CD4-positive, alpha-beta T cell treated with Interleukin-17A for 4 hours (primary cell): ENCODE data around the gene RBM47.

Source experiments
- DNase-seq: peaks from one replicate; pipeline ENCODE4 v3.0.0-alpha.2; 2020; ENCODE audit warnings: mixed read lengths

Gene RBM47

DNA sequence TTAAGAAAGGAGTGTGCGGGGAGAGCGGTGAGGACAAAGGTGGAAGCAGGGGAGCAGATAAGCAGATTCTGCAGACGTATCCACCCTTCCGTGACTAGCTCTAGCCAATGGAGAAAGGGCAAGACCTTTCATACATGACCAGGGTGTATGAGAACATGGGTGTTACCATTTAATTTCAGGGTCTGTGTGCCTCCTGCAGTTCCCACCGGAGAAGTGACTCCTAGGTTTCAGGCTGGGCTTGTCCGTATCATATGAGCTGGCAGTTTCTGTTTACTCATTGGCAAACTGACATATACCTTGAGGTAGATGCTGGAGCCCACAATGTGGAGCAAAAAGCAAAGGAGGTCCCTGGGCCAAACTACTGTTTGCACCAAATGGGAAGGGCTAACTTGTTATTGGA, 6.8 kb downstream of the RBM47 start:
- no peak for DNase-seq

DNA sequence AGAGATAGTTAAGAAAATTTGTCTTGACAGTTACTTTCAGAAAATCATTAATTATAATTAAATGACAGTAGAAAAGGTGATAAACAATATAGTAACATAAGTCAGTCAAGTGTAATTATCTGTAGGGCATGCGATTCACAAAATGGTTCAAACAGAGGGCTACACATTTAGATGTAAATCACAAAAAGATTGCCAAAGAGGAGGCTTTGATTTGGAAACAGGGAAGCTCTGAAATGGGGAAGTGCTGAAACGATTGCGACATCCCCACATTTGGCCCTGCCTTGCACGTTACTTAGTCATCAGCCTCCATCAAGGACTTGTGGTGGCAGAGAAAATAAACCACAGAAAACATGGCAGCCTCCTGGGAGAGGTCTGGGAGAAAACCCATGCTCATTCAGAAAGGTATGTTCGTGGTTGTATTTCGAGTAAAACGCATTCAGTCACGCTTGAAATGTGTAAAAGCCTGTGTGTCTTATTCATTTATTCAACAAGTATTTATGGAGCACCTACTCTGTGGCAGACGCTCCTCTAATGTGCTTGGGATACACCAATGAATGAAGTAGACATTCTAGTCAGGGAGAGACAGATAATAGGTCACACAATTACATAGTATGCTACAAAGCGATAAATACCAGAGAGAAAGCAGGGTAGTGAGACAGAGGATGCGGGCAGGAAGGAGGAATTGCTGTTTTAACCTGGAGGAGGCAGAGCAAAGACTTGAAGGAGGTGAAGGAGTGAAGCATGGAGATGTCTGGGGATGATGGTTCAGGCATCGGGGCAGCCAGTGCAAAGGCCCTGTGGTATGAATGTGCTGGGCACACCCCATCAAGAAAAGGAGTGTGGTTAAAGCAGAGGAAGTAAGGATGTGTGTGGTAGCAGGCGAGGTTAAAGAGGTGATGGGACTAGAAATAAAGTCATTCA, 7.8 kb downstream of the RBM47 start:
- DNase-seq: peak; percentile 9

DNA sequence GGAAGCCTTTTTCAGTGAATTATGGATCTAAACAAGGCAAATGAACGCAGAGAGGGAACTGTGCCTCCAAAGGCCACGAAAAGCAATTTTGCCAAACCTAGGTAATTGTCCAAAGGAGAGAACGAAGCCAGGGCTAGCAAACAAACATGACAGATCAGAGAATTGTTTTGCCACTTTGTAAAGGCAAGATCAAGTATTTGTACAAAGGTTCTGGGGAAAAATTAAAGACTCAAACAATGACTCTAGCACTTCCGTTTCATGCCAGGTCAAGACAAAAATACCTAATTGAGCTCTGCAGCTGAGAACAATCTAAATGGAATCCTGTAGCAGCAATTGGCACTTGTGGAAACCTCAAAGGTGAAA, 8.5 kb downstream of the RBM47 start:
- DNase-seq: no peak

DNA sequence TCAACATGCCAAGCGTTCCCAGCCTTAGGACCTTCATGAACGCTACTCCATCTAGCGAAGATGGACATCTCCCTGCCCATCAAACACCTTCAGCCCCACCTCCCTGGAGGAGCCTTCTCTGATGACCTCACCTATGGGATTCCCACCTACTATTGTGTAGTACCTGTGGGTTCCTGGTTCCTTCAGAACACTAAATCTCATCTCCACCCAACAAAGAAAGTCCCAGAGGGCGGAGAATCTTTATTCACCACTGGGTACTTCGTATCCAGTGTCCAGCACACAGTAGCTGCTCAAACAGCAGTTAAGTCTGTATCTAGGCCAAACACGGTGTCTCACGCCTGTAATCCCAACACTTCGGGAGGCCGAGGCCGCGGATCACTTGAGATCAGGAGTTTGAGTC, 10.1 kb downstream of the RBM47 start:
- DNase-seq: no peak

DNA sequence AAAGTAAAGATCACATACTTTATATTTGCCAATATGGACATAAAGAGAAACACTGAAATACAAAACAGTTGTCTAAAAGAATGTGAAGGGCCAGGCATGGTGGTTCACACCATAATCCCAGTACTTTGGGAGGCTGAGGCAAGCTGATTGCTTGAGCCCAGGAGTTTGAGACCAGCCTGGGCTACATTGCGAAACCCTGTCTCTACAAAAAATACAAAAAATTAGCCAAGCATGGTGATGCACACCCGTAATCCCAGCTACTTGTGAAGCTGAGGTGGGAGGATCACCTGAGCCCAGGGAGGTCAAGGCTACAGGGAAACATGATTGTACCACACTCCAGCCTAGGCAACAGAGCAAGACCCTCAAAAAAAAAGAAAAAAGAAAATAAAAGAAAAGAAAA, 11.8 kb downstream of the RBM47 start:
- no peak for DNase-seq

DNA sequence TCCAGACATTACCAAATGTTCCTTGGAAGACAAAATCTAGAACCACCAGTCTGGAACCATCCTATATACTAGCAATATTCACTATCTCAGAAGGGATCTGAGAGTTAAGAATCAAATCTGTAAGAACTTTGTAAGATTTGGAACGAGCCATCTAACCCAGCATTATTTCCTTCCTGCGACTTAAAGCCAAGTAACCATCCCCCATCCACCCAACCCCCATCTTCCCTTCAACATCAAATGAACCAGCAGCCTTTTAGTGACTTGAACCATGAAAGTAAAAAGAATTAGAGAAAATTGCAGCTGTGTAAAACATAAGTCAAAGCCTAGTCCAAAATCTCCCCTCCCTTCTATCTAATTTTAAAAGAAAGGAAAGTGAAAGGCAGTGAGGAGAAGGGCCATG, 15.6 kb downstream of the RBM47 start:
- DNase-seq: peak; percentile 8

DNA sequence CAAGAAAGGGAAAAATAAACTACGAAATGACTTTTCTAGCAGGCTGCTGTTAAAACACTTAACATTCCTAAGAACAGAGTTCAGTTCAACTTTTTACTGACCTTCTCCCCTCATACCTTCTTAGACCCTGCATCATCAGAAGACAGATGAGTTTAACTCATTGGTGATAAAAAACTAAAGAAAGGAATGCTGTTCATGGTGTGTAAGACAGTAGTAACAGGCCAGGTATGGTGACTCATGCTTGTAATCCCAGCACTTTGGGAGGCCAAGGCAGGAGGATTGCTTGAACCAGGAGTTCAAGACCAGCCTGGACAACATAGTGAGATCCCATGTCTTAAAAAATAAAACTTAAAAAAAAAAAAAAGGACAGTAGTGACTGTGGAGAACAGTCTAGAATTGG, 16.2 kb downstream of the RBM47 start:
- DNase-seq: no peak

DNA sequence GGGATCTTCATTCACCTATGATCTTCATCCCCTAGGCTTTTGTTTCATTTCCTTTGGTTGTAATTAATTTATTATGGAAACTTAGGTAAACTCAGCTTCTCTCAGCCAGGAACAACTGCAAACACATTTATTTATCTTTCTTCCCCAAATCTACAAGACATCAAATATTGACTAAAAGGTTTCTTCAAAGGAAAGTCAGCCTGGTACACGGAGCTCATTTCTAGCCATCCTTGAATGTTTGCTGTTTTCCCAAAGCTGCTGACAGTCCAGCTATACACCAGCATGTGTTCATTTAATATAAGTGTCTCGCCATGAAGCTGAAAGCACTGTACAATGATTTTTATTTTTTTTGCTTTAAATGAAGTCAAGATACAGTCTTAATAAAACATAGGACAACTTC, 16.8 kb downstream of the RBM47 start:
- no peak for DNase-seq

DNA sequence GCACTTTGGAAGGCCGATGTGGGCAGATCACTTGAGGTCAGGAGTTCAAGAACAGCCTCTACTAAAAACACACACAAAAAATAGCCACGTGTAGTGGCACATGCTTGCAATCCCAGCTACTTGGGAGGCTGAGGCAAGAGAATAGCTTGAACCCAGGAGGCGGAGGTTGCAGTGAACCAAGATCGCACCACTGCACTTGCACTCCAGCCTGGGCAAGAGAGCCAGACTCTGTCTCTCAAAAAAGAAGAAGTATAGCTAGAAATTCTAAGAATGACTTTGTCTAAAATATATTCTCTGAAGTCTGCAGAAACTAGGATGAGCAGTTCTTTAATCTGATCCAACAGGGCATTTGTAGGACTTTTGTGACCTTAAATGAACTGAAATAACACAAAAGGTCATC, 17.4 kb downstream of the RBM47 start:
- DNase-seq: no peak

DNA sequence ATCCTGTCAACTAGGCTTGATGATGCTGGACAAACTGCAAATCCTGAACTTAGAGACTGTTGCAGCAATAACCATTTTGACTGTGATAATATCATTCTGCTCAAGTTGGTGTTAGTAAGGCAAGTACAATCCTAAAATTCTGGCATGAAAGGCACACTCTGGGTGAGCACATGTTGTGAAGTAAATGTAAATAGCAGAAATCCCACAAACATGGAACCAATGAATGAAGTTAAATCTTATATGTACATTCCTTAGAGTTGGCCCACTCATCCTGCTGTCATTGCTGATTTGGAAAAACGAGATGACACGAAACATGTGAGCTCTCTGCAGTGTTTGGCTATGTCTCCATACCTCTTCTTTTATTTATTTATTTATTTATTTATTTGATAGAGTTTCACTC, 21.0 kb downstream of the RBM47 start:
- DNase-seq: no peak

DNA sequence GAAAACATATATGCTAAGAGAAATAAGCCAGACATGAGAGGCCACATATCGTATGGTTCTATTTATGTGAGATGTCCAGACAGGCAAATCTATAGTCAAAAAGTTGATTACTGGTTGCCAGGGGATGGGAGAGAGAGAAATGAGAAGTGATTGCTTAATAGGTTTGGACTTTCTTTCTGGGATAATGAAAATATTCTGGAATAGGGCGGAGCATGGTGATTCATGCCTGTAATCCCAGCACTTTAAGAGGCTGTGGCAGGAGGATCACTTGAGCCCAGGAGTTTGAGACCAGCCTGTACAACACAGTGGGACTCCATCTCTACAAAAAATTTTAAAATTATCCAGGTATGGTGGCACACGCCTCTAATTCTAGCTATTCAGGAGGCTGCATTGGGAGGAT, 22.4 kb downstream of the RBM47 start:
- DNase-seq: no peak

DNA sequence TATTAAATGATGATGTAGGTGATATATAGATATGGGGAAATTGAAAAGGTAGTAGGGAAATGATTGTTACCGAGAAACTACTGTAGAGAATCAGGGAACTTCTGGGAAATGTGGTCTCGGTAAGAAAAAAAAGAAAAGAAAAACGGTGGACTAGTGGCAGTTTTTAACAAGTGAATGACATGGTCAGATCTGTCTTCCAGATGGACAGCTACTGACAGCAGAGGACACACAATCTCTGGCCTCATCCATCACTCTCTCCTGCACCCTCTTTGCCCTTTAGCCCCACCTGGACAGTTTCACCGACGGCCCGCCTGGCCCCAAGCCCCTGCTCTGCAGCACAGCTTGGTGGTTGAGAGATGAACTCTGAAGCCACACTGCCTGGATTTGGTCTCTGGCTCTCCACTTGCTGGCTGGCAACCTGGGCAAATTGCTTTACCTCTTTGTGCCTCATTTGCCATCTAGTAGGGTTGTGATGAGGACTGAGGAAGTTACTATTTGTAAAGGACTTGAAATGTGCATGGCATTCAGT, 23.4 kb downstream of the RBM47 start:
- DNase-seq: no peak

DNA sequence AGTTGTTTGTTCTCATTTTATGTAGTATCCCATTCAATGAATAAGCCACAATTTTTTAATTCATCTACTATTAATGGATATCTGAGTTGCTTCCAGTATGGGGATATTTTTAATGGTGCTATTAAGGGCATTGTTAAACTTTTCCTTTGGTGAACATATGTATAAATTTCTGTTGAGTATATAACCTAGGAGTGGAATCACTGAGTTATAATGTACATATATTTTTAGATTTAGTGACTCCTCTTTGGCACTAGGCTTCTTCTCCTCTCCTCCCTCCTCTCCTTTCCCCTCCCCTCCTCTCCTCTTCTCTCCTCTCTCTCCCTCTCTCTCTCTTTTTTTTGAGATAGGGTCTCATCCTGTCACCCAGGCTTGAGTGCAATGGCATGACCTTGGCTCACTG, 26.4 kb downstream of the RBM47 start:
- DNase-seq: no peak

DNA sequence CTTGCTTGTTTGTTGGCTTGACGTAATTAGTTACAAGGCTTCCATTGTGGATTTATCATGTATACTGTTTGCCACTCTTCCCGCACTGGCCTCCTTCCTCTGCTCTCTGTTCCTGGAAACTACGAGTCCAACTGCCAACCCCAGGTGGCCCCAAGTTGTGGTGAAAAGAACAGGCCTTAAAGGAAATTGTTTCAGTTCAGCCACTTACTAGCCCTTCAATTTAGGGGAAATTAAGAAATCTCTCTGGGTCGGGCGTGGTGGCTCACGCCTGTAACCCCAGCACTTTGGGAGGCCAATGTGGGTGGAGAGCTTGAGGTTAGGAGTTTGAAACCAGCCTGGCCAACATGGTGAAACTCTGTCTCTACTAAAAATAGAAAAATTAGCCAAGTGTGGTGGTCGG, 28.0 kb downstream of the RBM47 start:
- no peak for DNase-seq

DNA sequence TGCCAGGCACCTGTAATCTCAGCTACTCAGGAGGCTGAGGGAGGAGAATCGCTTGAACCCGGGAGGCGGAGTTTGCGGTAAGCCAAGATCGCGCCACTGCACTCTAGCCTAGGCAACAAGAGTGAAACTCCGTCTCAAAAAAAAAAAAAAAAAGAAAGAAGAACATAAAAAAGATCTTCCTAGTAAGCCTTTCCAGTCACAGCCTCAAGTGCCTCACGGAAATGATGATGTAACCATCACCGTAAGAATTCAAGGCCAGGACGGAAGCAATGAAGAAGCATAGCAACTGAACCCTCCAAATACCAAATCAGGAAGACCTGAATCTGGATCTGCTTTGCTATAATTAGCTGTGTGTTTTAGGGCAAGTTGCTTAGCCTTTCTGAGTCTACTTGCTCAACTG, 28.8 kb downstream of the RBM47 start:
- DNase-seq: no peak

DNA sequence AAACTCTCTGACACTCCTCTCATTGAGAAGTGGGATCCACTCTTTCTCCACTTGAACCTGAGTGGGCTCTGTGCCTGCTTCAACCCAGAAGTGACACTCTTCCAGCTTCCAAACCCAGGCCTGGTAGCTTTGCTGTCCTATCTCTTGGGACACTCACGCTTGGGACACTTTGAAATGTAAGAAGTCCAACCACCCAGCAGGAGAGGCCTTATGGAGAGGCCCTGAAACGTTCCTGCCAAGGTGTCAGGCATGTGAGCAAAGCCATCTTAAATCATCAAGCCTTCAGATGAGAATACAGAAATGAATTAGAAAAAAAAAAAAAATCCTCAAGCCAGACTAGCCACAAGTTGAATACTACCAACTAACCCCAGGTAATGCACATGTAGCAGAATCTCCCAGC, 30.2 kb downstream of the RBM47 start:
- no peak for DNase-seq

DNA sequence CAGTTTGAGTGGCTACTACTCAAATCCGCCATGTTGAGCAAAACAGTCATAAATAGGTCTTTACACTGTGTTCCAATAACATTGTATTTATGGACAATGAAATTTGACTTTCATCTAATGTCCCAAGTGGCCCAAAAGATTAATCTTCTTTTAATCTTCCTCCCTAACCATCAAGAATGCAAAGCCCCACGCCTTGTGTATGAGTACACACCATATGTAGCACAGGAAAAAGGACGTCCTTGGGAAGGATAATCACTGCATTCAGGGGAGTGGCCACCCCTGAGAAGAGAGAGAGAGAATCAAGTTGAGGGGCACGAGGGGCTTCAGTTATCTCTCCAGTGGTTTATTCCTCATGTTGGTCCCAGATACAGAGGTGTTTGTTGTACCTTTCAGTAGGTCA, 33.1 kb downstream of the RBM47 start:
- DNase-seq: no peak

DNA sequence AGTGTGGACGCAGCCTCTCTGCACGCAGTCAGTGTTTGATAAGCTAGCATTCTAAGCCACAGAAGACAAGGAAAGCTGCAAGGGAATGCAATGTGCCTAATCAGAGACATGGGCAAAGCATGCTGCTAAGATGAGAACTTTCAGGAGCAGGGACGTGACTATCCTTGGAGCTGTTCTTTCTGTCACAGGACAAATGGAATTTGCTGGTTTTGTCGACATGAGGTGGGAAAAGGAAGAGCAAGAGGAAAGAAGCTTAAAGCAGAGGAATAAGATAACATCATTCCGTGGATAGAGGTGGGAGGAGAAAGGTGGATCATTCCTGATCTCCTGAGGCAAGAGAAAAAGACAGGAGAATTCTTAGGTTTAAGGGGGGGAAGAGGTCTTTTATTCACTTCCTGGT, 33.7 kb downstream of the RBM47 start:
- no peak for DNase-seq

DNA sequence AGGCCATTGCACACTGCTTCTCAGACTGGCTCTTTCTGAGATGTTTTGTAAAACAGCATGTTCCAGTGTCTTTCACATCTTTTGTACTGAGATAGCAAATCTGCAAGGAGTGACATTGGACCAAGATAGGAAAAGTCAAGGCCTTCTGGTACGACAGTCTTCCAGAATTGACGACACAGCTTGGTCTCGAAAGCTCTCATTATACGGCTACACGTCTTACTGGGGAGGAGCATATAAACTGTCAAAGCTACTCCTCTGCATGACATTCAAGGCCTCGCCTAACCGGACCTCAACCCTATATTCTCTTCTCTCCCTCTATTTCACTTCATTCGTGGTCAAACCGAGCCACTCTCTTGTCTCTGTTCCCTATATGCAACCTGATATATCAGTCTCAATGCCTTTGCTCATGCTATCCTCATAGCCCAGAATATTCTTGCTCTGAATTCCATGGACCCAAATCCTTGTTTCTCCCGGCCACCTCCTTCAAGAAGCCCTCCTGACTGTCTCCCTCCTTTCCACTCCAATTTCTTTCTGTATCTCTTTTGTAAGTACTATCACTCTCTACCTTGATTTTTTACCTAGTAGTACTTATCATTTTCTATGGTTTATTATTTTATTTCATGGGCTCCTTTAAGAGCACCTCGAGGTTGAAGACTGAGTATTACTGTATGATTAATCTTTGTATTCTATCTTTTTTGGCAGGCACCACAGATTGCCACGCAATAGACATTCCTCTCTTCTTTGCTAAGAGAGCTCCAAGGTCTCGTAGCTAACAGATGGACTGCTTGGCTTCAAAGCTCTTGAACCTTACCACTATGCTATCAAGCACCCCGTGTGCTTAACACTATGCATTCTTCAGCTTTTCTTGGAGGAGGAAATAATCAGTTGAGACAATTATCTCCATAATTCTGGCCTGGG, 35.1 kb downstream of the RBM47 start:
- DNase-seq: no peak

DNA sequence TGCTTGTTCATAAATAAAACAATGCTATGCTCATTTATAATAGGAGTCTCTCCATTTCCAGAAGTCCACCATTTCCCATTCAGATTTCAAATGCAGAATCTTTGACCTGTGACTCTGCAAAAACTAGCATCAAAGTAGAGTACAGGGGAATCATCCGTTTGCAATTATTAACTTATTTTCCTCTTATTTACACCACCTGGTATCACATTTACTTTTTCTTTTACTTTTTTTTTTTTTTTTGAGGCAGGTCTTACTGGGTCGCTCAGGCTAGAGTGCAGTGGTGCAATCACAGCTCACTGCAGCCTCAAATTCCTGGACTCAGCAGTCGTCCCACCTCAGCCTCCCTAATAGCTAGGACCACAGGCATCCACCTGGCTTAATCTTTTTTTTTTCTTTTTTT, 37.6 kb downstream of the RBM47 start:
- no peak for DNase-seq

DNA sequence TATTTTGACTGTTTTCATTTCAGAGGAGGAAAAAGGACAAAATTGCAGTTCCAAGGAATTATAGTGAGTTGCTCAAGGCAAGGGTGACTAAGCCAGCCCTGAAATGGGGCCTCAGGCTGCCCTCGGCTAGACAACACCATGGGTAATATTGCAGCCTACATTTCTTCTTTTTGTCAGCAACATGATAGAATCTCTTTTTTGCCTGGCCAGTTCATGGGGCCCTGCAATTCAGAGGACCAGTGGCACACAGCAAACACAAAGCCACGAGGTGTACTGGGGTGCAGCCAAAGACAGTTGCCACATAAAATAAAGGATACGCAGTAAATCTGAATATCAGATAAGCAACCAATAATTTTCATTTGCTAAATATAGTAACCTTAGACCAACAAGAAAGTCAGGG, 41.8 kb downstream of the RBM47 start:
- DNase-seq: no peak

DNA sequence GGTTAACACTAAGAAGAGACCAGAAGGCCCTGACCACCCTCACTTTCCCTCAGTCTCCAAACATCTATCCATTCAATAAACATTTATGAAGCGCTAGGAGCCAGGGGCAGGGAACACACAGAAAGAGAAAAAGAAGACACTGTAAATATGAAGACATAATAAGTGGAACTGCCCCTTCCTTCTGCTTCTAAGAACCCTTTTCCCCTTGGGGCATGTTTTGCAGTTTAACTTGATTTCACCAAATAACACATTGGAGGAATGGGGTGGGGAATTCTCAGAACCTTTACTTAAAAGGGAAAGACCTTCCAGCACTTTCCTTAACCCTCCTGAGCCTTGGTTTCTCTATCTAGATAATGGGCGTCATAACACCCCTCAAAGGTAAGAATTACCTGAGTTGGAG, 42.3 kb downstream of the RBM47 start:
- DNase-seq: no peak

DNA sequence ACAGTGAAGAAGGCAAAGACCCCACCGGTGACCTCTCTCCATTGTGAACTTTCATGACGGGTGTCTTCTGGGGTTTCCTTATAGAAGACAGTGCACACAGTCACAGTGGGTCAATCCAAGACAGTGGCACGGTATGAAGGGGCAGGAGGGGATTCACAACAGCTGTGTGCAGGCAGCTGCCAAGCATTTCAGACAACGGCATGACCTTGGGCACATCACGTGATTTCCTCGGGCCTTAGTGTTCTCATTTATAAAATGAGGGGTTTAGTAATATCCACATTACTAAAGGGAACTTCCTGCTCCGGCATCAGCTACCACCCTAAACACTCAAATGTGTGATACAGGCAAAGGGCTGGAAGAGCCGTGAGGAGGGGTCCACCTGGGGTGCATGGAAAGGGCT, 42.9 kb downstream of the RBM47 start:
- DNase-seq: no peak

DNA sequence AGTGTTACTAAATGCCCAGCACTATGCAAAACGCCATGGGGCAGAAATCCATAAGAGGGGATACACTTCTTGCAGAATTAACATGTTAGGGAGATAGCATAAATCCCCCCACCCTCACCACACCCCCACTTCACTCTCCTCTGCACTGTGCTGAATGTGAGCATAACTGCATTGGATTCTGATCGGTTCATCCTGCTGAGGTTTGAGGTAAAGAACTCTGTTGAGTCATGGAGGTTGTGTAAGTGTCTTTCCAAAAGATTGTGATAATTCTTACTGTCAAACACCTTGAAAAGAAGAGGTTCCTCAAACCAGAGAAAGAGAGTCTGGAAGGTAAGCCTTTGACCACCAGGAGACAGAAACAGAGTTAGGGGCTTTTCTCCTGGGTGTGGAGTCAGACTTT, 43.6 kb downstream of the RBM47 start:
- no peak for DNase-seq
